Measurements from ENCODE around the gene ZNF426.

GRCh38 chr19:9586764-9587163 lies 48.3 kb upstream of the ZNF426 start:
- peak; percentile 73 for TF ChIP-seq CTCF (conservative IDR thresholded peaks at IDR 0.05; ENCODE audit: low read depth, low read length)
- TF ChIP-seq EZH2 (IDR thresholded peaks at IDR 0.05; ENCODE audit: borderline replicate concordance, low read depth, low read length, poor library complexity, severe bottlenecking), result no peak
